ENCODE data around the gene MFSD2A.

GRCh38 chr1:39979654-39980053 lies 24.7 kb downstream of the MFSD2A start:
- TF ChIP-seq CTCF (IDR thresholded peaks at IDR 0.05; ENCODE audit: low read length) = no peak
- no peak for TF ChIP-seq EZH2 (IDR thresholded peaks at IDR 0.05; ENCODE audit: borderline replicate concordance, low read length)

Measured in OCI-LY1 (cell line).